Transverse colon (tissue), 4 donors: ENCODE data around the gene ITGA11. TPM values are rescaled to one million over a fixed set of nuclear protein-coding genes. Genes with fewer than 3 reads are reported as not detected.

Source experiments
- DNase-seq: peaks from one replicate; pipeline ENCODE4 v3.0.0-alpha.2; 2019
- H3K27ac ChIP-seq, 4 donors: fragments of 200-600 bp; sonication (generic); 2 replicates each; pipeline ENCODE4 v1.5.1; 2016 to 2018; ENCODE audit warnings: inconsistent platforms in 4 of 4
- H3K27me3 ChIP-seq: fragments of 200-600 bp; sonication (generic); 2 replicates; pipeline ENCODE4 v1.5.1; 2017; ENCODE audit warnings: inconsistent platforms
- H3K36me3 ChIP-seq, 4 donors: fragments of 200-600 bp; sonication (generic); 2 replicates each; pipeline ENCODE4 v1.5.1; 2017 to 2019; ENCODE audit warnings: inconsistent platforms in 4 of 4
- H3K4me1 ChIP-seq, 4 donors: fragments of 200-600 bp; sonication (generic); 2 replicates each; pipeline ENCODE4 v1.5.1; 2017 to 2020; ENCODE audit warnings: inconsistent platforms in 4 of 4
- H3K4me3 ChIP-seq, 4 donors: fragments of 200-600 bp; sonication (generic); 1 replicate in 1 of 4; 2 replicates in 3 of 4; pipeline versions ENCODE4 v1.5.1 to v1.6.1; 2017 to 2019; ENCODE audit warnings: inconsistent platforms in 4 of 4
- H3K9me3 ChIP-seq, 2 donors: fragments of 200-600 bp; sonication (generic); 2 replicates each; pipeline ENCODE4 v1.5.1; 2017 to 2019; ENCODE audit warnings: inconsistent platforms in 2 of 2
- CTCF ChIP-seq, 5 experiments: fragments of 200-600 bp in 3 of 5; fragments of 450-650 bp in 2 of 5; sonication (generic) in 3 of 5; IDR thresholded peaks; 1 replicate in 2 of 5; 2 replicates in 3 of 5; pipeline ENCODE4 v1.5.1; 2016 to 2017; ENCODE audit warnings: antibody characterized with exemption in 5 of 5, inconsistent platforms in 3 of 5, mild to moderate bottlenecking in 2 of 5, moderate library complexity in 1 of 5
- EP300 ChIP-seq: sonication (generic); formaldehyde crosslinking; IDR thresholded peaks from one replicate; pipeline ENCODE4 v1.6.1; 2017; ENCODE audit warnings: antibody characterized with exemption, low read depth
- POLR2A ChIP-seq: fragments of 450-650 bp; IDR thresholded peaks from one replicate; pipeline ENCODE4 v1.6.1; 2016; ENCODE audit warnings: antibody characterized with exemption, mild to moderate bottlenecking, moderate library complexity
- POLR2AphosphoS5 ChIP-seq, 3 donors: sonication (generic); formaldehyde crosslinking; IDR thresholded peaks; one replicate each; pipeline ENCODE4 v1.6.1; 2016; ENCODE audit warnings: antibody characterized with exemption in 3 of 3
- WGBS, 2 donors: methylation state at CpG; one replicate each; pipeline ENCODE4 v1.1.5; 2018; ENCODE audit warnings: low coverage in 1 of 2; 5-methylcytosine and 5-hydroxymethylcytosine counted together
- in situ Hi-C, 4 donors: fragments of 200-750 bp; cut with MboI; loops; one replicate each; pipeline versions ENCODE4 v1.15.0 to v1.15.1; 2017; ENCODE audit warnings: low sequenced_read_pairs in 3 of 4, low pct_ligation_motif_present in 1 of 4, low pct_unique_long_range_greater_than_20kb in 1 of 4
- intact Hi-C: fragments of 100-400 bp; cut with DNase I; formaldehyde crosslinking; loops from one replicate; pipeline ENCODE4 v1.15.1; 2023; ENCODE audit warnings: low total_unique reads
- total RNA-seq, 4 donors: library from RNA; depleted of rRNA; stranded (reverse); fragments of >200 nt; gene quantifications; one replicate each; pipeline ENCODE4 v1.1.0, GENCODE V29; 2016

The ITGA11 gene
- total RNA-seq, 4 donors from 2014 or later, result 0.37 to 3.2 (median 1.1) TPM

- DNase-seq, result no peak
- in situ Hi-C loops, result loop anchor here in 3 of 4 donors (5.0 to 25.0 kb wide), 3 partner anchors 82 to 149 kb away; partner anchors contain the start of gene CLN6 (in 1 of the 3)
Observed at GRCh38 chr15:68386587-68387288, 45.2 kb downstream of the ITGA11 start.

GRCh38 chr15:68385671-68386586, 46.0 kb downstream of the ITGA11 start:
- Histone ChIP-seq H3K9me3 (no peaks in the 10 kb centered on the region), H3K36me3 (no peaks in the 10 kb centered on the region), H3K27me3 (peaks cover 4% of the 10 kb centered on the region), H3K4me1 (no peaks in the 10 kb centered on the region), H3K4me3 (no peak overlapping the region), H3K27ac (no peak overlapping the region)
- in situ Hi-C loops, result loop anchor here in 3 of 4 donors (5.0 to 25.0 kb wide), 3 partner anchors 81 to 149 kb away; partner anchors contain the start of gene CLN6 (in 1 of the 3)
- WGBS, 2 donors, result 83% methylated on average over 8 of the region's 8 CpGs; no CpG with 5 or more reads in 1 of the 2 donors
- intact Hi-C loops, result no loop called here
- TF ChIP-seq POLR2A (no peak), POLR2AphosphoS5 (IDR thresholded peaks at IDR 0.05) (no peak), EP300 (no peak), CTCF (IDR thresholded peaks at IDR 0.05) (no peak)
- no peak for DNase-seq

More at GRCh38 chr15:68386587-68387288, 45.2 kb downstream of the ITGA11 start:
- Histone ChIP-seq H3K4me3 (no peak overlapping the region), H3K4me1 (no peaks in the 10 kb centered on the region), H3K27me3 (peaks cover 4% of the 10 kb centered on the region), H3K27ac (no peak overlapping the region), H3K36me3 (no peaks in the 10 kb centered on the region), H3K9me3 (no peaks in the 10 kb centered on the region)
- TF ChIP-seq POLR2A (no peak), EP300 (no peak), POLR2AphosphoS5 (IDR thresholded peaks at IDR 0.05) (no peak), CTCF (IDR thresholded peaks at IDR 0.05) (no peak)
- WGBS, 2 donors, result 70 to 75% methylated on average over 5 to 9 of the region's 9 CpGs
- intact Hi-C loops, result no loop called here

GRCh38 chr15:68385240-68385561, 46.8 kb downstream of the ITGA11 start:
- Histone ChIP-seq H3K27me3 (peaks cover 4% of the 10 kb centered on the region), H3K4me3 (no peak overlapping the region), H3K36me3 (no peaks in the 10 kb centered on the region), H3K4me1 (no peaks in the 10 kb centered on the region), H3K9me3 (no peaks in the 10 kb centered on the region), H3K27ac (peak overlapping the region in 3 of 4 donors; percentile 42 to 60 (median 59))
- intact Hi-C loops (no loop called here), in situ Hi-C loops (loop anchor here in 3 of 4 donors (5.0 to 25.0 kb wide), 3 partner anchors 80 to 148 kb away; partner anchors contain the start of gene CLN6 (in 1 of the 3))
- WGBS, 2 donors, result 84 to 100% methylated on average over 1 to 3 of the region's 3 CpGs
- no peak for TF ChIP-seq POLR2AphosphoS5 (IDR thresholded peaks at IDR 0.05)
- TF ChIP-seq CTCF (IDR thresholded peaks at IDR 0.05), result no peak
- no peak for TF ChIP-seq POLR2A
- TF ChIP-seq EP300, result no peak
- DNase-seq, result no peak
